Coronary artery (tissue), 2 donors: ENCODE measurements around the gene NPBWR2.
"Not testable (repeated sequence)": the region's sequence is repeated elsewhere in the genome, so short reads cannot be mapped to it uniquely, and the experiment has no call there.

Source experiments
- DNase-seq: peaks from one replicate; pipeline ENCODE4 v3.0.0-alpha.2; 2017; ENCODE audit warnings: low spot score
- H3K27ac ChIP-seq, 2 donors: fragments of 200-600 bp; sonication (generic); one replicate each; pipeline ENCODE4 v1.5.1; 2016 to 2019
- H3K4me3 ChIP-seq: fragments of 200-600 bp; sonication (generic); 2 replicates; pipeline ENCODE4 v1.5.1; 2016; ENCODE audit warnings: mild to moderate bottlenecking, moderate library complexity
- CTCF ChIP-seq: fragments of 200-600 bp; sonication (generic); IDR thresholded peaks from one replicate; pipeline ENCODE4 v1.5.1; 2019; ENCODE audit warnings: antibody characterized with exemption

The NPBWR2 gene

GRCh38 chr20:64092258-64093012 lies 14.9 kb downstream of the NPBWR2 start:
- no peak for DNase-seq
- no peak overlapping the region for H3K27ac ChIP-seq
- TF ChIP-seq CTCF, result no peak
- H3K4me3 ChIP-seq, result no peak overlapping the region

DNA sequence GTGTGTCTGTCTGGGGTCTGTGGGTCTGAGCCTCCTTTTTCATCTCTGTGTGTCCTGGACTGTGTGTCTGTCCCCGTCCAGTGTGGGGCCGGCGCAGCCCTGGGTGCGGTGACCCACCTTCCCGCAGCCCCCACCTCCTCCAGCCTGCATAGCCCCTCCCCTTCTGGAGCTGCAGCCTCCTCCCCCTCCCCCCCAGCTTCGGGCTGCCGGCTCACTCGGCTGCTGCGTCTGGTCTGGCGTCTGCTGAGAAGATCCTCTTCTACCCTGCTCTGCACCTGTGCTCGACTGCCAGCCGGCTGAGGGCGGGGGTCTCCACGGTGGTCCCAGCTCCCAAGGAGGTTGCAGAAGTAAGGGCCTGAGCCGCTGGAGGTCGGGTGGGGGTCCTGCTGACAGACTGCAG lies 15.6 kb downstream of the NPBWR2 start:
- Histone ChIP-seq H3K27ac (no peak overlapping the region), H3K4me3 (no peak overlapping the region)
- no peak for DNase-seq
- no peak for TF ChIP-seq CTCF

GRCh38 chr20:64091340-64091739 lies 16.0 kb downstream of the NPBWR2 start:
- H3K27ac ChIP-seq, result no peak overlapping the region
- H3K4me3 ChIP-seq, result no peak overlapping the region
- TF ChIP-seq CTCF, result no peak
- DNase-seq, result no peak

DNA sequence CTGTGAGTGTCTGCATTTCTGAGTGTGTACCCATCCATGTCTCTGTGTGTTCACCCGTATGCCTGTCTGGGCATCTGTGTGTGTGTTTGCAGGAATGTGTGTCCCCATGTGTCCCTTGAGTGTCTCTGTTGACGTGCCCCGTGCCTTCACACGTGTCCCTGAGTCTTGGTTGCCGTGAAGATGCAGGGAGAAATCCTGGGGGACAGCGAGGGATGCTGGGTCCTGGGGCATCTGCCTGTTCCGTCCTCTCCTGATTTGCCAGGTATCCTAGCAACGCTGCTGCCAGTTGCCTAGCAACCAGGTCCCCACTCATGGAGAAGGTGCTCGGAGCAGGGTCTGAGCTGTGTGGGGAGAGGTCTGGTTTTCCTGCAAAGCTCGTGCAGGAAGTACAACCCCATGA lies 17.2 kb downstream of the NPBWR2 start:
- H3K27ac ChIP-seq, result no peak overlapping the region
- DNase-seq, result no peak
- H3K4me3 ChIP-seq, result no peak overlapping the region
- TF ChIP-seq CTCF, result no peak

GRCh38 chr20:64088586-64088985 lies 18.8 kb downstream of the NPBWR2 start:
- not testable (repeated sequence) for H3K4me3 ChIP-seq, DNase-seq, H3K27ac ChIP-seq

- H3K27ac ChIP-seq, DNase-seq, H3K4me3 ChIP-seq: not testable (repeated sequence)
Measured at GRCh38 chr20:64087226-64087825, 20.0 kb downstream of the NPBWR2 start.

DNA sequence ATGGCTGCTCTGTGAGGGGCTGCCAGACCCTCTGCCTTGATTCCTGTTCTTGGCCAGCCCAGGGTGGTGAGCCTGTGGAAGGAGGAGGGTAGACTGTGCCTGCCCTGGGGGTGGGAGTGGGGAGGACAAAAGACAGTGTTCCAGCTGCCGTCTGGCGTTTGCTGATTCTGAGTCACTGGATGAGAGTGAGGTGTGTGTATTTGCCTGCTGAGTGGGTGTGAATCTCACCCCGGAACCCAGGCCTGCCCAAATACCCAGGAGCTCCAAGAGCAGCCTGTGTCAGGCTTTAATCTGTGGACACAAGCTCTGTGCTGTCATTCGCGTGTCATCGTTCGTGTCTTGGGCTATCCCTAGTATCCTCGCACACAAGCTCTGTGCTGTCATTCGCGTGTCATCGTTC lies 20.6 kb downstream of the NPBWR2 start:
- DNase-seq, result no peak
- Histone ChIP-seq H3K4me3 (no peak overlapping the region), H3K27ac (no peak overlapping the region)
- no peak for TF ChIP-seq CTCF

- Histone ChIP-seq H3K27ac (no peak overlapping the region), H3K4me3 (no peak overlapping the region)
- no peak for TF ChIP-seq CTCF
- DNase-seq, result no peak
Measured at GRCh38 chr20:64084685-64085152, 22.6 kb downstream of the NPBWR2 start.
